Measurements from ENCODE around the gene RNASEH2B. TPM values are rescaled to one million over a fixed set of nuclear protein-coding genes. Genes with fewer than 3 reads are reported as not detected.

RNASEH2B gene
- total and polyA plus RNA-seq, 9 donors = 27.5 to 88.7 (median 55.0) TPM

DNA sequence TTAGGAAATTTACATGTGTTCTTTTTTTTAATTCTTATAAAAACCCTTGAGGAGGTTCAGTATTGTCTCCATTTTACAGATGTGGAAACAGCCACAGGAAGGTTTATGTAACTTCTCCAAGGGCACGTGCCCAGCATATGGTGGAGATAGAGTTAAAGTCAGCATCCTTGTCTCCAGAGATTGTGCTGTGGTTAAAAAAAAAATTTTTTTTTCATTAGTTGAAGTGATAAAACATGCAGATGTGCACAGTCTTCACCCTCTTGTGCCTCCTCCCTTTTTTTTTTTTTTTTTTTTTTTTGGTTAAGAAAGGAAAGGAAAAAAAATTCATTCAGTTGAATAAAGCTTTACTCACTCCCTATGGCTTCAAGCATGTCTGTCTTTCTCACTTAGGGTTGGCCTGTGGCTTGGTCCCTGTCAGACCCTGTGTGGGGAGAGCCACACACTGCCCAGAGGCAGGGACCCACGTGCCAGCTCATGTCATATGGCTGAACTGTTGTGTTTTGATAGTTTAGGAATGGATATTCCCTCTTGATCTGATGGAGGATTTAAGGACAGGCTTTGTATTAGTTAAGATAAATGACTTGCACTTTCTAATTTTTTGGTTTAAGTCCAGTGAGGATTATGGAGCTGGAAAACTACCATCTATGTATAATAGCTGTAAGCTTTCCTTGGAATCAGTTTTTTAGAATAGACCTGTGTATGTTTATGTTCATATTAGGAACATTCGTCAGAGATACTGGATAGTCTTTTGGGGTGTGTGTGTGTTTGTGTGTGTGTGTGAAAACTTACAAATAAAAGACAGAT is 19.3 kb downstream of the RNASEH2B start:
- H3K4me3 ChIP-seq = no peak overlapping the region
- no peak for DNase-seq
- TF ChIP-seq POLR2A (IDR thresholded peaks at IDR 0.05) (no peak), EP300 (IDR thresholded peaks at IDR 0.05) (no peak)
- TF ChIP-seq, protein P1, sequence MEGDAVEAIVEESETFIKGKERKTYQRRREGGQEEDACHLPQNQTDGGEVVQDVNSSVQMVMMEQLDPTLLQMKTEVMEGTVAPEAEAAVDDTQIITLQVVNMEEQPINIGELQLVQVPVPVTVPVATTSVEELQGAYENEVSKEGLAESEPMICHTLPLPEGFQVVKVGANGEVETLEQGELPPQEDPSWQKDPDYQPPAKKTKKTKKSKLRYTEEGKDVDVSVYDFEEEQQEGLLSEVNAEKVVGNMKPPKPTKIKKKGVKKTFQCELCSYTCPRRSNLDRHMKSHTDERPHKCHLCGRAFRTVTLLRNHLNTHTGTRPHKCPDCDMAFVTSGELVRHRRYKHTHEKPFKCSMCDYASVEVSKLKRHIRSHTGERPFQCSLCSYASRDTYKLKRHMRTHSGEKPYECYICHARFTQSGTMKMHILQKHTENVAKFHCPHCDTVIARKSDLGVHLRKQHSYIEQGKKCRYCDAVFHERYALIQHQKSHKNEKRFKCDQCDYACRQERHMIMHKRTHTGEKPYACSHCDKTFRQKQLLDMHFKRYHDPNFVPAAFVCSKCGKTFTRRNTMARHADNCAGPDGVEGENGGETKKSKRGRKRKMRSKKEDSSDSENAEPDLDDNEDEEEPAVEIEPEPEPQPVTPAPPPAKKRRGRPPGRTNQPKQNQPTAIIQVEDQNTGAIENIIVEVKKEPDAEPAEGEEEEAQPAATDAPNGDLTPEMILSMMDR (IDR thresholded peaks at IDR 0.05) = no peak
- no peaks in the 10 kb centered on the region for H3K36me3 ChIP-seq
- H3K27ac ChIP-seq = no peak overlapping the region
- no peaks in the 10 kb centered on the region for H3K4me1 ChIP-seq (ENCODE audit: insufficient read depth)
- H3K27me3 ChIP-seq = no peaks in the 10 kb centered on the region
- intact Hi-C loops (cut with DNase I) = no loop called here
- WGBS, 3 donors = 71 to 79% (median 75%) methylated on average over 3 of the region's 3 CpGs
- H3K9me3 ChIP-seq = peaks cover 0 to 4% of the 10 kb centered on the region in 2 donors

- TF ChIP-seq, protein P1 (IDR thresholded peaks at IDR 0.05) = no peak
- TF ChIP-seq EP300 (IDR thresholded peaks at IDR 0.05) (no peak), POLR2A (IDR thresholded peaks at IDR 0.05) (no peak)
- H3K36me3 ChIP-seq = no peaks in the 10 kb centered on the region
- no peaks in the 10 kb centered on the region for H3K9me3 ChIP-seq
- no peak overlapping the region for H3K27ac ChIP-seq
- intact Hi-C loops (cut with DNase I) = no loop called here
- no peak overlapping the region for H3K4me3 ChIP-seq
- 87 to 94% (median 93%) methylated on average over 6 of the region's 6 CpGs for WGBS, 3 donors
- no peaks in the 10 kb centered on the region for H3K27me3 ChIP-seq
- DNase-seq = no peak
- no peaks in the 10 kb centered on the region for H3K4me1 ChIP-seq (ENCODE audit: insufficient read depth)
Observed at GRCh38 chr13:50932091-50932490, 22.5 kb downstream of the RNASEH2B start.

GRCh38 chr13:50934735-50935435 is 25.3 kb downstream of the RNASEH2B start:
- 95 to 98% (median 97%) methylated on average over 5 of the region's 5 CpGs for WGBS, 3 donors
- H3K36me3 ChIP-seq = no peaks in the 10 kb centered on the region
- no peaks in the 10 kb centered on the region for H3K4me1 ChIP-seq (ENCODE audit: insufficient read depth)
- H3K27ac ChIP-seq = no peak overlapping the region
- TF ChIP-seq POLR2A (IDR thresholded peaks at IDR 0.05) = no peak
- TF ChIP-seq, protein P1 (IDR thresholded peaks at IDR 0.05) = no peak
- no peak for TF ChIP-seq EP300 (IDR thresholded peaks at IDR 0.05)
- no peaks in the 10 kb centered on the region for H3K27me3 ChIP-seq
- no peak for DNase-seq
- H3K4me3 ChIP-seq = no peak overlapping the region
- intact Hi-C loops (cut with DNase I) = no loop called here
- no peaks in the 10 kb centered on the region for H3K9me3 ChIP-seq

DNA sequence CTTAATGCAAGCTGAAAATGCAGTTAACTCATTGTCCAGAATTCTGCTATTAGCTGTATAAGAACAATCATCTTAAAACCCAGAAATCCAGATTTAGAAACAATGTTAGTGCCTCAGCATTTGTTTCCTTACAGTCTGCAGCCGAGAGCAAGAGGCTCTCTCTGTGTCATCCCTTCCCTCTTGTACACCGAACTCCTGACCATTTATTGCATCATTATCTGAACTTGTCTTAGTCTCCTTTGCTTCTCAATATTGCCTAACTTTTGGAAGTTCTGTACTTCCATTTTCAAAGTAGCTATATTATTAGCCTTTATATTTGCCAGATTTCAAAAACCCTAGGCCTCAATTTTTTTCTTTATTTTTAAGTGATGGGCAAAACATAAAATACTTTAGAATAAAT is 27.1 kb downstream of the RNASEH2B start:
- no peak for DNase-seq
- WGBS, 3 donors = 76 to 83% (median 78%) methylated on average over 2 of the region's 2 CpGs
- no peaks in the 10 kb centered on the region for H3K36me3 ChIP-seq
- H3K27me3 ChIP-seq = no peaks in the 10 kb centered on the region
- H3K4me1 ChIP-seq (ENCODE audit: insufficient read depth) = no peaks in the 10 kb centered on the region
- no peak overlapping the region for H3K4me3 ChIP-seq
- TF ChIP-seq POLR2A (IDR thresholded peaks at IDR 0.05) (no peak), EP300 (IDR thresholded peaks at IDR 0.05) (no peak)
- TF ChIP-seq, protein P1 (IDR thresholded peaks at IDR 0.05) = no peak
- no peak overlapping the region for H3K27ac ChIP-seq
- intact Hi-C loops (cut with DNase I) = no loop called here
- no peaks in the 10 kb centered on the region for H3K9me3 ChIP-seq

Data from ovary (tissue), 9 donors.